ENCODE measurements around the gene KLK10. TPM values are rescaled to one million over a fixed set of nuclear protein-coding genes. Genes with fewer than 3 reads are reported as not detected.
"Not testable (repeated sequence)": the region's sequence is repeated elsewhere in the genome, so short reads cannot be mapped to it uniquely, and the experiment has no call there.

Gene KLK10
- total RNA-seq, 3 donors from 2014 or later: not detected

- H3K9me3 Mint-ChIP-seq: no peaks in the 10 kb centered on the region
- ATAC-seq: no peak
- H3K4me3 Mint-ChIP-seq: no peak overlapping the region
- no peak for DNase-seq
- peaks cover 45% of the 10 kb centered on the region for H3K27me3 Mint-ChIP-seq (ENCODE audit: low read depth)
- no peaks in the 10 kb centered on the region for H3K36me3 Mint-ChIP-seq (ENCODE audit: insufficient read depth)
- no peaks in the 10 kb centered on the region for H3K4me1 Mint-ChIP-seq (ENCODE audit: low read depth)
Measured at GRCh38 chr19:51002089-51002532, 17.4 kb downstream of the KLK10 start.

GRCh38 chr19:51001515-51001914 is 18.0 kb downstream of the KLK10 start, which contains the start of gene KLK8:
TSS of gene KLK8 (minus strand) at chr19:51001604. CDS start at chr19:51001167, 437 bp downstream.
- ATAC-seq (no peak), DNase-seq (no peak)
- no peaks in the 10 kb centered on the region for H3K36me3 Mint-ChIP-seq (ENCODE audit: insufficient read depth)
- no peak within 1 kb of the TSS for H3K4me3 Mint-ChIP-seq
- no peaks in the 10 kb centered on the region for H3K4me1 Mint-ChIP-seq (ENCODE audit: low read depth)
- no peaks in the 10 kb centered on the region for H3K9me3 Mint-ChIP-seq
- peaks cover 47% of the 10 kb centered on the region for H3K27me3 Mint-ChIP-seq (ENCODE audit: low read depth)

GRCh38 chr19:51000981-51001380 is 18.5 kb downstream of the KLK10 start:
- no peak for ATAC-seq
- no peaks in the 10 kb centered on the region for H3K9me3 Mint-ChIP-seq
- no peak overlapping the region for H3K4me3 Mint-ChIP-seq
- no peaks in the 10 kb centered on the region for H3K36me3 Mint-ChIP-seq (ENCODE audit: insufficient read depth)
- peaks cover 50% of the 10 kb centered on the region for H3K27me3 Mint-ChIP-seq (ENCODE audit: low read depth)
- DNase-seq: no peak
- no peaks in the 10 kb centered on the region for H3K4me1 Mint-ChIP-seq (ENCODE audit: low read depth)

GRCh38 chr19:51000426-51000825 is 19.1 kb downstream of the KLK10 start:
- Mint-ChIP-seq H3K27me3 (ENCODE audit: low read depth) (peaks cover 50% of the 10 kb centered on the region), H3K36me3 (ENCODE audit: insufficient read depth) (no peaks in the 10 kb centered on the region), H3K9me3 (no peaks in the 10 kb centered on the region), H3K4me3 (no peak overlapping the region), H3K4me1 (ENCODE audit: low read depth) (no peaks in the 10 kb centered on the region)
- no peak for DNase-seq
- no peak for ATAC-seq

- Mint-ChIP-seq H3K36me3 (ENCODE audit: insufficient read depth) (no peaks in the 10 kb centered on the region), H3K4me1 (ENCODE audit: low read depth) (no peaks in the 10 kb centered on the region), H3K9me3 (no peaks in the 10 kb centered on the region), H3K27me3 (ENCODE audit: low read depth) (peaks cover 50% of the 10 kb centered on the region), H3K4me3 (no peak overlapping the region)
- DNase-seq (no peak), ATAC-seq (no peak)
Measured at GRCh38 chr19:50998686-50999085, 20.8 kb downstream of the KLK10 start.

GRCh38 chr19:50998061-50998460 is 21.4 kb downstream of the KLK10 start:
- no peak for ATAC-seq
- no peak for DNase-seq
- H3K4me1 Mint-ChIP-seq (ENCODE audit: low read depth): no peaks in the 10 kb centered on the region
- H3K4me3 Mint-ChIP-seq: no peak overlapping the region
- H3K9me3 Mint-ChIP-seq: no peaks in the 10 kb centered on the region
- peaks cover 47% of the 10 kb centered on the region for H3K27me3 Mint-ChIP-seq (ENCODE audit: low read depth)
- no peaks in the 10 kb centered on the region for H3K36me3 Mint-ChIP-seq (ENCODE audit: insufficient read depth)

GRCh38 chr19:50994129-50994528 is 25.4 kb downstream of the KLK10 start:
- ATAC-seq: no peak
- Mint-ChIP-seq H3K9me3 (no peaks in the 10 kb centered on the region), H3K27me3 (ENCODE audit: low read depth) (peaks cover 31% of the 10 kb centered on the region), H3K4me1 (ENCODE audit: low read depth) (no peaks in the 10 kb centered on the region), H3K36me3 (ENCODE audit: insufficient read depth) (no peaks in the 10 kb centered on the region), H3K4me3 (no peak overlapping the region)
- no peak for DNase-seq

GRCh38 chr19:50992666-50993035 is 26.9 kb downstream of the KLK10 start:
- H3K36me3 Mint-ChIP-seq (ENCODE audit: insufficient read depth): no peaks in the 10 kb centered on the region
- DNase-seq (no peak), ATAC-seq (no peak)
- no peak overlapping the region for H3K4me3 Mint-ChIP-seq
- no peaks in the 10 kb centered on the region for H3K9me3 Mint-ChIP-seq
- no peaks in the 10 kb centered on the region for H3K4me1 Mint-ChIP-seq (ENCODE audit: low read depth)
- peaks cover 18% of the 10 kb centered on the region for H3K27me3 Mint-ChIP-seq (ENCODE audit: low read depth)

- not testable (repeated sequence) for H3K36me3 Mint-ChIP-seq (ENCODE audit: insufficient read depth); H3K4me3 Mint-ChIP-seq; H3K4me1 Mint-ChIP-seq (ENCODE audit: low read depth); DNase-seq; H3K9me3 Mint-ChIP-seq; ATAC-seq
- peaks cover 32% of the 10 kb centered on the region for H3K27me3 Mint-ChIP-seq (ENCODE audit: low read depth)
Measured at GRCh38 chr19:50984416-50984815, 35.1 kb downstream of the KLK10 start.

- H3K4me1 Mint-ChIP-seq (ENCODE audit: low read depth): no peaks in the 10 kb centered on the region
- no peaks in the 10 kb centered on the region for H3K9me3 Mint-ChIP-seq
- no peak for DNase-seq
- no peaks in the 10 kb centered on the region for H3K36me3 Mint-ChIP-seq (ENCODE audit: insufficient read depth)
- H3K4me3 Mint-ChIP-seq: no peak within 1 kb of the TSS
- peaks cover 35% of the 10 kb centered on the region for H3K27me3 Mint-ChIP-seq (ENCODE audit: low read depth)
- no peak for ATAC-seq
Measured at GRCh38 chr19:50983625-50984292, 35.8 kb downstream of the KLK10 start, which contains the start of gene KLK7. TSS of gene KLK7 (minus strand) at chr19:50983917. CDS start at chr19:50982399, 1,518 bp downstream.

GRCh38 chr19:50982186-50982585 is 37.3 kb downstream of the KLK10 start:
- no peaks in the 10 kb centered on the region for H3K36me3 Mint-ChIP-seq (ENCODE audit: insufficient read depth)
- ATAC-seq (no peak), DNase-seq (no peak)
- H3K4me1 Mint-ChIP-seq (ENCODE audit: low read depth): no peaks in the 10 kb centered on the region
- no peak overlapping the region for H3K4me3 Mint-ChIP-seq
- peaks cover 39% of the 10 kb centered on the region for H3K27me3 Mint-ChIP-seq (ENCODE audit: low read depth)
- no peaks in the 10 kb centered on the region for H3K9me3 Mint-ChIP-seq

GRCh38 chr19:50981587-50982146 is 37.8 kb downstream of the KLK10 start:
- no peaks in the 10 kb centered on the region for H3K9me3 Mint-ChIP-seq
- no peaks in the 10 kb centered on the region for H3K36me3 Mint-ChIP-seq (ENCODE audit: insufficient read depth)
- H3K4me1 Mint-ChIP-seq (ENCODE audit: low read depth): no peaks in the 10 kb centered on the region
- H3K4me3 Mint-ChIP-seq: no peak overlapping the region
- peaks cover 41% of the 10 kb centered on the region for H3K27me3 Mint-ChIP-seq (ENCODE audit: low read depth)
- DNase-seq (no peak), ATAC-seq (no peak)

GRCh38 chr19:50980208-50980607 is 39.3 kb downstream of the KLK10 start:
- ATAC-seq (no peak), DNase-seq (no peak)
- no peaks in the 10 kb centered on the region for H3K36me3 Mint-ChIP-seq (ENCODE audit: insufficient read depth)
- no peaks in the 10 kb centered on the region for H3K9me3 Mint-ChIP-seq
- H3K4me1 Mint-ChIP-seq (ENCODE audit: low read depth): no peaks in the 10 kb centered on the region
- H3K4me3 Mint-ChIP-seq: no peak overlapping the region
- H3K27me3 Mint-ChIP-seq (ENCODE audit: low read depth): peaks cover 46% of the 10 kb centered on the region

DNA sequence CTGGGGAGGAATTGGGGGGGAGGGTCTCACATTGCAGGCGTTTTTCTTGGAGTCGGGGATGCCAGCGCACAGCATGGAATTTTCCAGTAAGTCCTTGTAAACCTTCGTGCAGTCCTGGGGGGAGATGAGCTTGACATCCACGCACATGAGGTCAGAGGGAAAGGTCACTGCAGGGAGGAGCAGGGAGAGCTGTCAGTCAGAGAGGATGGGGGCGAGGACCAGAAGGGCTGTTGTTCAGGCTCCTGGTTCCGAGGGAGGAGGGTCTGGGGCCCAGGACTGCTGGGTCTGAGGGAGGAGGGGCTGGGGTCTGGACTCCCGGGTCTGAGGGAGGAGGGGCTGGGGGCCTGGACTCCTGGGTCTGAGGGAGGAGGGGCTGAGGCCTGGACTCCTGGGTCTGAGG is 39.8 kb downstream of the KLK10 start:
- peaks cover 44% of the 10 kb centered on the region for H3K27me3 Mint-ChIP-seq (ENCODE audit: low read depth)

DNA sequence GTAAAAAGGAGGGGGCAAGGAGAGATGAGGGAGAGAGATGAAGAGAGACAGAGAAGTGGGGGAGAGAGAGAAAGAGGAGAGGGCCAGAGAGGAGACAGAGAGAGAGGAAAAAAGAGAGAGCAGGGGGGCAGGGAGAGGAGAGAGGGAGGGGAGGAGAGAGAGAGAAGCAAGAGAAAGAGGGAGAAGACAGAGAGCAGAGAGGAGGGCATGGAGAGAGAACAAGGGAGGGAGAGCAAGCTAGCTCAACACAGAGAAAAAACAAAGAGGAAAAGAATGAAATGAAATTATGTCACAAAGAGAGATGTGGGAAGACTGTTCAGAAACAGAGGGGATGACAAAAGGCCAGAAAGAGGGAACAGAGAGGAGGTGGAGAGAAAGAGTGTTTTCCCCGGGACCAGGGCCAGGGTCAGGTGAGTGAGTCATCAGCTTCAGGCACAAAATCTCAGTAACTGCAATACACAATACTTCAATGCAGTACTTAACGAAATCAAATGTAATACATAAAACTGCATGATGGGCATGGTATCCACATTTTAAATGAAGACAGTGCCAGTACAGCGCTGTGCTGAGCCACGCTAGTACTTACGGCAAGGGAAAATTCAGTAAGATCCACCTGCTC is 40.6 kb downstream of the KLK10 start:
- no peak for ATAC-seq
- Mint-ChIP-seq H3K36me3 (ENCODE audit: insufficient read depth) (no peaks in the 10 kb centered on the region), H3K27me3 (ENCODE audit: low read depth) (peaks cover 45% of the 10 kb centered on the region), H3K4me1 (ENCODE audit: low read depth) (no peaks in the 10 kb centered on the region), H3K4me3 (no peak overlapping the region), H3K9me3 (no peaks in the 10 kb centered on the region)
- DNase-seq: no peak

More for the DNA sequence above, 39.8 kb downstream of the KLK10 start:
- H3K4me1 Mint-ChIP-seq (ENCODE audit: low read depth): no peaks in the 10 kb centered on the region
- no peaks in the 10 kb centered on the region for H3K36me3 Mint-ChIP-seq (ENCODE audit: insufficient read depth)
- ATAC-seq (no peak), DNase-seq (no peak)
- H3K4me3 Mint-ChIP-seq: no peak overlapping the region
- H3K9me3 Mint-ChIP-seq: no peaks in the 10 kb centered on the region

Data from activated T-cell treated with anti-CD3 and anti-CD28 coated beads, Interleukin-2, amount 50 U/mL, for 4 hours (primary cell).